SK-N-MC (cell line): ENCODE results near the gene PCDHB8.
A peak's percentile ranks its signal among the peaks of the same experiment; 100 is the strongest.

Experiments used
- EZH2 ChIP-seq: fragments of 200-600 bp; sonication (generic); IDR thresholded peaks from one replicate; pipeline ENCODE4 v1.6.1; 2017; ENCODE audit warnings: antibody characterized with exemption
- POLR2AphosphoS5 ChIP-seq: IDR thresholded peaks from 2 replicates; pipeline ENCODE4 v1.6.1; 2012; ENCODE audit warnings: mild to moderate bottlenecking, low read depth, low read length, borderline replicate concordance

GRCh38 chr5:141182248-141182647, 4.7 kb downstream of the PCDHB8 start, which contains the start of gene PCDHB16:
- peak; percentile 44; the same call in 1 of the 2 replicates for TF ChIP-seq POLR2AphosphoS5
- no peak for TF ChIP-seq EZH2
